Esophagus muscularis mucosa (tissue), 4 donors: ENCODE data around the gene MCM5. TPM values are rescaled to one million over a fixed set of nuclear protein-coding genes. Genes with fewer than 3 reads are reported as not detected.

Source experiments
- DNase-seq: peaks from one replicate; pipeline ENCODE4 v3.0.0-alpha.2; 2017; ENCODE audit errors: extremely low spot score
- H3K27ac ChIP-seq, 4 donors: fragments of 200-600 bp; sonication (generic); replicated peaks in 1 of 4; 1 replicate in 3 of 4; 2 replicates in 1 of 4; pipeline ENCODE4 v1.5.1; 2016 to 2019; ENCODE audit warnings: mild to moderate bottlenecking in 1 of 4
- H3K27me3 ChIP-seq, 4 donors: fragments of 200-600 bp; sonication (generic); one replicate each; pipeline versions ENCODE4 v1.5.1 to v1.6.0; 2016 to 2019
- H3K36me3 ChIP-seq, 4 donors: fragments of 200-600 bp; sonication (generic); one replicate each; pipeline ENCODE4 v1.5.1; 2016 to 2019
- H3K4me1 ChIP-seq, 4 donors: fragments of 200-600 bp; sonication (generic); one replicate each; pipeline ENCODE4 v1.5.1; 2016 to 2019
- H3K4me3 ChIP-seq, 4 donors: fragments of 200-600 bp; sonication (generic); 1 replicate in 2 of 4; 2 replicates in 2 of 4; pipeline ENCODE4 v1.5.1; 2016 to 2019; ENCODE audit warnings: mild to moderate bottlenecking in 4 of 4, moderate library complexity in 1 of 4
- H3K9me3 ChIP-seq, 4 donors: fragments of 200-600 bp; sonication (generic); 1 replicate in 3 of 4; 2 replicates in 1 of 4; pipeline ENCODE4 v1.5.1; 2016 to 2019
- EP300 ChIP-seq: sonication (generic); formaldehyde crosslinking; IDR thresholded peaks from one replicate; pipeline ENCODE4 v1.6.1; 2017; ENCODE audit warnings: antibody characterized with exemption
- POLR2A ChIP-seq: fragments of 450-650 bp; IDR thresholded peaks from one replicate; pipeline ENCODE4 v1.6.1; 2017; ENCODE audit warnings: antibody characterized with exemption, moderate library complexity, mild to moderate bottlenecking, low read depth
- POLR2AphosphoS5 ChIP-seq, 2 donors: sonication (generic); formaldehyde crosslinking; IDR thresholded peaks; one replicate each; pipeline ENCODE4 v1.6.1; 2017; ENCODE audit warnings: antibody characterized with exemption in 2 of 2
- WGBS: methylation state at CpG from one replicate; pipeline ENCODE4 v1.1.5; 2018; 5-methylcytosine and 5-hydroxymethylcytosine counted together
- intact Hi-C: fragments of 100-400 bp; cut with DNase I; formaldehyde crosslinking; loops from one replicate; pipeline ENCODE4 v1.15.1; 2023
- total RNA-seq, 4 donors: library from RNA; depleted of rRNA; stranded (reverse); fragments of >200 nt; gene quantifications; one replicate each; pipeline versions ENCODE4 v1.1.0 to v1.2.1, GENCODE V29; 2016
- TF ChIP-seq, protein P1 (sequence below), 3 experiments: fragments of 200-600 bp in 2 of 3; fragments of 450-650 bp in 1 of 3; sonication (generic) in 2 of 3; IDR thresholded peaks; one replicate each; pipeline ENCODE4 v1.5.1; 2017 to 2019; ENCODE audit warnings: antibody characterized with exemption in 3 of 3, mild to moderate bottlenecking in 2 of 3, moderate library complexity in 1 of 3

Gene MCM5
- total RNA-seq, 4 donors from 2014 or later: 9.1 to 22.2 (median 16.4) TPM

DNA sequence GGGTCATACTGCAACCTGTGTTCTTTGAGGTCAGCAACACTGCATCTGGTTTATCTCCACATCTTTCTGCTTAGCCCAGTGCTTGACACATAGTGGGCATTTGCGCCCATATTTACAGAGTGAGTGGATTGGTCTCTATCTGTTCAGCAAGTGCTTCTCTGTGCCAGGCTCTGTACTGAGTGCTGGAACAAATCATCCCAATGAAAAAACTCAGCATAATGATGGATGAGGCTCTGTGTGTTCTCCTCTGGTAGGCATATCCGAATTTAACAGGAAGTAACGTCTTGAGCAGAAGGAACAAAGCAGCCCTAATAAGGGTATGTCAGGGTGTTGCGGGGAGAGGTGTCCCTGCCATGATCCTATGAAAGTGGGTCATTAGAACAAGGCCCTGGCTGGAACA, 46.0 kb downstream of the MCM5 start:
- peaks cover 0 to 32% (median 24%) of the 10 kb centered on the region in 4 donors for H3K4me1 ChIP-seq
- no peaks in the 10 kb centered on the region for H3K27me3 ChIP-seq
- H3K36me3 ChIP-seq: peaks cover 0 to 4% (median 0%) of the 10 kb centered on the region in 4 donors
- peak overlapping the region; percentile 18 to 85 (median 76) for H3K27ac ChIP-seq
- 50% methylated on average over 4 of the region's 4 CpGs for WGBS
- intact Hi-C loops: no loop called here
- no peaks in the 10 kb centered on the region for H3K9me3 ChIP-seq
- H3K4me3 ChIP-seq: no peak overlapping the region
- TF ChIP-seq, protein P1, sequence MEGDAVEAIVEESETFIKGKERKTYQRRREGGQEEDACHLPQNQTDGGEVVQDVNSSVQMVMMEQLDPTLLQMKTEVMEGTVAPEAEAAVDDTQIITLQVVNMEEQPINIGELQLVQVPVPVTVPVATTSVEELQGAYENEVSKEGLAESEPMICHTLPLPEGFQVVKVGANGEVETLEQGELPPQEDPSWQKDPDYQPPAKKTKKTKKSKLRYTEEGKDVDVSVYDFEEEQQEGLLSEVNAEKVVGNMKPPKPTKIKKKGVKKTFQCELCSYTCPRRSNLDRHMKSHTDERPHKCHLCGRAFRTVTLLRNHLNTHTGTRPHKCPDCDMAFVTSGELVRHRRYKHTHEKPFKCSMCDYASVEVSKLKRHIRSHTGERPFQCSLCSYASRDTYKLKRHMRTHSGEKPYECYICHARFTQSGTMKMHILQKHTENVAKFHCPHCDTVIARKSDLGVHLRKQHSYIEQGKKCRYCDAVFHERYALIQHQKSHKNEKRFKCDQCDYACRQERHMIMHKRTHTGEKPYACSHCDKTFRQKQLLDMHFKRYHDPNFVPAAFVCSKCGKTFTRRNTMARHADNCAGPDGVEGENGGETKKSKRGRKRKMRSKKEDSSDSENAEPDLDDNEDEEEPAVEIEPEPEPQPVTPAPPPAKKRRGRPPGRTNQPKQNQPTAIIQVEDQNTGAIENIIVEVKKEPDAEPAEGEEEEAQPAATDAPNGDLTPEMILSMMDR (IDR thresholded peaks at IDR 0.05): no peak
- TF ChIP-seq POLR2A (no peak), POLR2AphosphoS5 (IDR thresholded peaks at IDR 0.05) (peak; percentile 74 to 80), EP300 (peak; percentile 68)
- no peak for DNase-seq

DNA sequence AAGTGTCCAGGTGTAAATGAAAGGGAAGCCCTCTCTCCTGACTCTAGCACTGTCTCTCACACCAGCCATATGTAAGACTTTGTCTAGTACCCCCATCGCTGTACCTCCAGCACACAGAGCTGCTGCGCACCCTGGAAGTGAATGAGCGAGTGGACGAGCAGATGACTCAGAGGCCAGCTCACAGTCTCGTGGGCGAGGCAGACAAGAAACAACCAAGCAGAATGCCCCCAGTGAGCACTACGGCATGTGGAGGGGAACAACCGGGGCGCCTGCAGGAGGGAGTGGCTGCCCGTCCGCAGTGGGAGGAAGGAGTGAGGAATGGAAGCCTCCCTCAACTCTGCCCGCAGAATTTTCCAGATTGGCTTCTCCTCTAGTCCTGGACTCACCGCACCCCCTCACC, 46.4 kb downstream of the MCM5 start:
- TF ChIP-seq POLR2AphosphoS5 (IDR thresholded peaks at IDR 0.05) (peak in 1 of 2 donors; percentile 49), POLR2A (no peak)
- H3K36me3 ChIP-seq: peaks cover 0 to 4% (median 0%) of the 10 kb centered on the region in 4 donors
- H3K9me3 ChIP-seq: no peaks in the 10 kb centered on the region
- peak overlapping the region; percentile 18 to 85 (median 76) for H3K27ac ChIP-seq
- no peak for DNase-seq
- 88% methylated on average over 13 of the region's 13 CpGs for WGBS
- H3K27me3 ChIP-seq: no peaks in the 10 kb centered on the region
- no peak overlapping the region for H3K4me3 ChIP-seq
- H3K4me1 ChIP-seq: peaks cover 0 to 32% (median 24%) of the 10 kb centered on the region in 4 donors
- intact Hi-C loops: no loop called here

DNA sequence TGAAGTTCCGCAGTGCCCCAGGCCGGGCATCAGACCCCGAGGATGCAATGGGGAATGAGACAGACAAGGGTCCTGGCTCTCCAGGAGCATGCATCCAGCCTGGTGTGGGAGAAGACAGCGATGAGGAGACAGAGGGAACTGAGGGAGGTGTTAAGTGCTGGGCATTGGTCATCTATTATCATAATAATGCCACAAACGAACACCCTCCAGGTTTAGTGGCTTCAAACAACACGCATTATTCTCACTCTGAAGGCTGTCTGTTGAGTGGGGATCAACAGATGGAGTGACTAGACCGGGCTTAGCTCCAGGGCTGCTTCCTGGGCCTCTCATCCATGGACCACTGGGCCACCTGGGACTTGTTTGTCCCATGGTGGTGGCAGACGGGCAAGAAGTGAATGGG, 48.6 kb downstream of the MCM5 start:
- H3K27me3 ChIP-seq: no peaks in the 10 kb centered on the region
- TF ChIP-seq POLR2A (no peak), POLR2AphosphoS5 (IDR thresholded peaks at IDR 0.05) (no peak), EP300 (no peak)
- TF ChIP-seq, protein P1 (IDR thresholded peaks at IDR 0.05): no peak
- no peak overlapping the region for H3K4me3 ChIP-seq
- intact Hi-C loops: no loop called here
- no peak for DNase-seq
- peaks cover 0 to 4% (median 0%) of the 10 kb centered on the region in 4 donors for H3K36me3 ChIP-seq
- H3K27ac ChIP-seq: no peak overlapping the region
- WGBS: 95% methylated on average over 7 of the region's 8 CpGs
- H3K4me1 ChIP-seq: peaks cover 0 to 32% (median 24%) of the 10 kb centered on the region in 4 donors
- no peaks in the 10 kb centered on the region for H3K9me3 ChIP-seq

DNA sequence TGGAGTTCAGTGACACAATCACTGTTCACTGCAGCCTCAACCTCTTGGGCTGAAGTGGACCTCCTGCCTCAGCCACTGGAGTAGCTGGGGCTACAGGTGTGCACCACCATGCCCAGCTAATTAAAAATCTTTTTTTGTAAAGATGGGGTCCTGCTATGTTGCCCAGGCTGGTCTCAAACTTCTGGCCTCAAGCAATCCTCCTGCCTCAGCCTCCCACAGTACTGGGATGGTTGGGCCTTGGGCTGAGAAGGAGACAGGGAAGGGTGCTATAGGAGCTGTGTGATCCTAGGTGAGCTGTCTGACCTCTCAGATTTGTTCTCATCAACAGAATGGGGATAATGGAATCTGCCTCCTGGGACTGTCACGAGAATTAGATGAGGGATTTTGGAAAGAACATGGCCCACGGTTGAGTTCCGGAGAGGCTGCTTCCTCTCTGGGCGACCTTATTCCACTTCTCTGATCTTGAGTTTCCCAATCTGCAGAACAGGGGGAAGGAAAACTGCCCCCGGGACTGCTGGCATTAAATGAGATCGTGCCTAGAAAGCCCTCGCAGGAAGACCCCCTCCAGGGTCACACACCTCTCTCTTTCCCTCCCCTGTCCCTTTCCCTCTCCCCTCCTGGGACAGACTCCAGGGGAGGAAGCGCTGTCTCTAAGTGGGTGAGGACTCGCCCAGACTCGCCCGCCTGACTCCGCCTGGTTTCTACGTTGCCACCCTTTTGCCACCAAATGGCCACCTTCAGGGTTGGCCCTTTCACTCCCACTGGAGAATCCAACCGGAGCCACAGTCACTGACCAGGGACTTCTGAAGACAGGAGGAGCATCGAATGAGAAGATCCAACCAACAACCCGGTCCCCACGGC, 50.1 kb downstream of the MCM5 start:
- Histone ChIP-seq H3K4me3 (no peak overlapping the region), H3K36me3 (peaks cover 0 to 4% (median 0%) of the 10 kb centered on the region in 4 donors), H3K27me3 (no peaks in the 10 kb centered on the region), H3K27ac (no peak overlapping the region), H3K4me1 (peaks cover 0 to 37% (median 28%) of the 10 kb centered on the region in 4 donors), H3K9me3 (no peaks in the 10 kb centered on the region)
- no peak for DNase-seq
- intact Hi-C loops: no loop called here
- TF ChIP-seq, protein P1 (IDR thresholded peaks at IDR 0.05): no peak
- TF ChIP-seq POLR2A: no peak
- TF ChIP-seq EP300: no peak
- no peak for TF ChIP-seq POLR2AphosphoS5 (IDR thresholded peaks at IDR 0.05)
- 96% methylated on average over 17 of the region's 17 CpGs for WGBS

DNA sequence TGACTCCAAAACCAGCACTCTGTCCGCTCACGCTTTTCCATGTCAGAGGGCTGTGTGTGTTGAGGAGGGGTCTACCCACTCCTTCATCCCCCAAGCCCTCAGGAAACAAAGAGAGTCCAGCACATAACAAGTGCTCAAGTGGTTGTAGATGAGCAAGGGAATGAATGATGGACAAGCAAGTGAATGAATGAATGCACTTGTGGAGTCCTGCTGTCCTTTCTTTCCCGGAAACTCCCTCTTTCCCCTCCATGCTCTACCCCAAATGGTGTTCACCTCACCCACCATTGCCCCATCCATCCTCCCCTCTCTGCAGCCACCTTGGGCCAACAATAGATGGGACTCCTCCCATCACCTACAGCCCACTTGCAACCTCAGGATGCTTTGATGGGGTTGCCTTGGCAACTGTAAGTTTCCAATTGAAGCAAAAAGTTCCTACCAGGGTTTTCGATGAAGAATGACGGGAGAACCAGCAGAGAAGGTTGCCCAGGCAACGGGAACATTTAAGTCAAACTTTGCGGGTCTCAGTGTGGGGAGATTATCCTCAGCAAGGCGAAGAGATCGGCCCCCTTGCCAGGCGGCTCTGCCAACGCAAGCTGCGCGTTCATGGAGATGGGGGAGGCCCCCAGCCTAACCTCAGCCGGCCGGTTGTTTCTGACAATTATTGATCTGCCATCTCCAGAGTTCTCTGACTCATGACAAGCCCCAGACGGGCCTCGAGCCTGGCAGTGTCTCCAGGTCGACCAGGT, 51.1 kb downstream of the MCM5 start:
- intact Hi-C loops: no loop called here
- TF ChIP-seq EP300: no peak
- TF ChIP-seq POLR2A: no peak
- TF ChIP-seq, protein P1 (IDR thresholded peaks at IDR 0.05): no peak
- TF ChIP-seq POLR2AphosphoS5 (IDR thresholded peaks at IDR 0.05): no peak
- no peak for DNase-seq
- Histone ChIP-seq H3K36me3 (peaks cover 0 to 4% (median 0%) of the 10 kb centered on the region in 4 donors), H3K4me3 (no peak overlapping the region), H3K27ac (no peak overlapping the region), H3K9me3 (no peaks in the 10 kb centered on the region), H3K4me1 (peaks cover 0 to 28% (median 22%) of the 10 kb centered on the region in 4 donors), H3K27me3 (no peaks in the 10 kb centered on the region)
- 88% methylated on average over 18 of the region's 18 CpGs for WGBS
